Measurements from ENCODE around the gene SLC10A3. TPM values are rescaled to one million over a fixed set of nuclear protein-coding genes. Genes with fewer than 3 reads are reported as not detected.

Gene SLC10A3
- total RNA-seq: 10 to 100 TPM; 11.6 to 19.8 (median 16.5) TPM

DNA sequence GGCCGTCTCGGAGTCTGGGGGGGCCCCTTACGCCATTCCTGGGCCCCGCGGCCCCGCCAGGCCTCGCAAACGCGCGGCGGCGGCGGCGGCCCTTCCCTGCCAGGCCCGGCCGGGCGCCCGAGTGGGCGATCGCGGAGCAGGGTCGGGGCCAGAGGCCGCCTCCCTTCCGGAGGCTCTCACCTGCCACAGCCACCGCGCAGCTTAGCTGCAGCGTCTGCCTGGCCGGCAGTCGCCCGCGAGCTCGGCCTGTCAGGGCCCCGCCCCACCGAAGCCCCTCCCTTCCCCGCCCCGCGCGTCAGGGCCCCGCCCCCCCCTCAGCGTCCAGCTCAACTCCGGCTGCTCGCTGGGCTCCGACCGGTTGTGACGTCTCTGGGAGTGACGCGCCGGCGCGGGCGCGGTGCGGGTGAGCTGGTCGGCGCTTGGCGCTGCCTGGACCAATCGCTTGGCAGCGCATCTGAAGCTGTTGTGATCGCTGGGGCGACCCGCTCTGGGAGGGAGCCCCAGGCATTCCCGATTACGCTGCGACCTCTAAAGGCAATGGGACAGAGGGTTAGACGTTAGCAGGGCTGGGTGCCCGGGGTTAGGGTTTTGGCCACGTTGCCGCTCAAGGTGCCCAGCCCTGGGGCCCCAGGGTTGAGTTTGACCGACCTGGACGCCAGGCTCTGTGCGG is at the start of gene SLC10A3:
SLC10A3 (minus strand) TSS at position 216 of the 670 bp plus-strand sequence. CDS start 1,689 bp downstream, outside the sequence.
- no peaks in the 10 kb centered on the region for H3K27me3 ChIP-seq
- DNase-seq: peak; percentile 87 to 96 (median 93)
- TF ChIP-seq CTCF (IDR thresholded peaks at IDR 0.05) (peak in 1 of 6 experiments; percentile 8), POLR2A (IDR thresholded peaks at IDR 0.05) (peak; percentile 79 to 83)

DNA sequence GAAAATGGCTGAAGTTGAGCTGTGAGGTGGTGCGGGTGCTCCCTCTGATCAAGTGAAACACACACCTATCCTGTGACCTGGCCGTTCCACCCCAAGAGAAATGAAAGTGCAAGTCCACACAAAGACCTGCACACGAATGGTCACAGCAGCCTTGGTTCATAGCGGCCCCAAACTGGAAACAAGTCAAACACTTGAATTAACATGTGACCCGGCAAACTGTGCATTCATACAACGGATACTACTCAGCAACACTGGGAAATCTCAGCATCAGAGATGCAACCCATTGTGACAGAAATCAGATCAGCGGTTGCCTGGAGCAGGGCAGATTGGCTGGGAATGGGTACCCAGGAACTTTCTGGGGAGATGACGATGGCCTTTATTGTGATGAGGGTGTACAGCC is 48.6 kb upstream of the SLC10A3 start:
- H3K27me3 ChIP-seq: no peaks in the 10 kb centered on the region
- no peak overlapping the region for H3K27ac ChIP-seq

More for the DNA sequence above, at the start of gene SLC10A3:
- peaks cover 0 to 8% (median 4%) of the 10 kb centered on the region in 4 donors for H3K4me1 ChIP-seq
- peak within 1 kb of the TSS; percentile 93 to 97 (median 96) for H3K27ac ChIP-seq
- no peaks in the 10 kb centered on the region for H3K9me3 ChIP-seq
- H3K4me3 ChIP-seq: peak within 1 kb of the TSS; percentile 61 to 83 (median 66)
- no peaks in the 10 kb centered on the region for H3K36me3 ChIP-seq

DNA sequence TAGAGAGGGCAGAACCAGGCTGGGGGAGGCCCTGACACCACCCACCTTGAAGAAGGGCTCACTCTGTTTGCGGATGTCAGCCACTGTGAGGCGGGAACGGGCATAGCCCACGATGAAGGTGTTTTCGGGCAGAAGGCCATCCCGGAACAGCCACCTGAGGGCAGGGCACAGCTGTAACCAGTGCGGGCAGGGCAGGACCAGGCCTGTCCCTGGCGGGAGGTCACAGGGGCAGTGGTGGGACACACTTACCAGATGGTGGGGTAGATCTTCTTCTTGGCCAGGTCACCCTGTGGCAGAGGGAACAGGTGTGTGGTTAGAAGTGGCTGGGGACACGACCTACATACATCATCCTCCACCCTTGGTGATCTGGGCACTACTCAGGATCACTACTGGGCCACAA is 45.5 kb upstream of the SLC10A3 start:
- no peak for DNase-seq
- Histone ChIP-seq H3K36me3 (peaks cover 0 to 14% (median 0%) of the 10 kb centered on the region in 3 donors), H3K9me3 (no peaks in the 10 kb centered on the region), H3K27me3 (no peaks in the 10 kb centered on the region), H3K4me1 (peaks cover 0 to 6% (median 2%) of the 10 kb centered on the region in 4 donors), H3K27ac (no peak overlapping the region), H3K4me3 (no peak overlapping the region)
- TF ChIP-seq CTCF (IDR thresholded peaks at IDR 0.05) (no peak), POLR2A (IDR thresholded peaks at IDR 0.05) (no peak)

More for the DNA sequence above, 48.6 kb upstream of the SLC10A3 start:
- Histone ChIP-seq H3K4me1 (peaks cover 0 to 10% (median 3%) of the 10 kb centered on the region in 4 donors), H3K36me3 (peaks cover 0 to 4% (median 0%) of the 10 kb centered on the region in 3 donors), H3K9me3 (no peaks in the 10 kb centered on the region), H3K4me3 (no peak overlapping the region)
- no peak for DNase-seq
- TF ChIP-seq POLR2A (IDR thresholded peaks at IDR 0.05) (no peak), CTCF (IDR thresholded peaks at IDR 0.05) (no peak)

DNA sequence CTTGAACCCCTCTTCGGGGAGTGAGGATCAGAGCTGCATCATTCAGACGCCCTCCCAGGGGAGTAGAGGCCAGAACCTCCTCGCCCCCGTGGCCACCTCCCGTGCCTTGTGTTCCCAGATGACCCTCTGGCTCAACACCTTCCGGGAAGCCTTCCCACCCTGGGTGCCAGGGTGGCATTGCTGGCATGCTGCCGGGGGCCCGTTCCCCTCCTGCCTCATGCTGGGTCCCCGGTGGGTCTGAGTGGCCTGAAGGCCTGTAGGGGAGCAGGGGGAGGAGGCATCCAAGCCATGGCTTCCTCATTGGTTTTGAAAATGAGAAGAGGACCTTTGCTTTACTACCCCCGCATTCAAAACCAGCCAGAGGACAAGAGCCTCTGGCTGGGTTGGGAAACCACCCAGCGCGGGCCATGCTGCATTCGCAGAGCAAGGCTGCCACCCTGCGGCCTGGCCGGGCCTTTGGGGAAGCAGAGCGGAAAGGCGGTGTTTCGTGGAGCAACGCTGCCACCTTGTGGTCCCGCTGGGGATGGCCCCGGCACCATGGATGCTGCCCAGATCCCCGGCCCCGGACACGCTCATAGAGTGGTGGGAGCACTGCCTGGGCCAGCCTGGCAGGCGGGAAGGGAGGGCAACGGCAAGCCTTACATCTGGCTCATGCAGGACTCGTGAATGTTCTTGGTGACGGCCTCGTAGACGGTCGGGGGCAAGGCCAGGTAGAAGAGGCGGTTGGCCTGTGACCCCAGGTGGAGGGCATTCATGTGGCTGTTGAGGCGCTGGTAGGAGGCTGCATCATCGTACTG is 44.3 kb upstream of the SLC10A3 start:
- Histone ChIP-seq H3K36me3 (peaks cover 0 to 14% (median 0%) of the 10 kb centered on the region in 3 donors), H3K27ac (peak overlapping the region in 1 of 4 donors; percentile 32), H3K4me3 (no peak overlapping the region), H3K9me3 (no peaks in the 10 kb centered on the region), H3K27me3 (no peaks in the 10 kb centered on the region), H3K4me1 (peaks cover 0 to 6% (median 2%) of the 10 kb centered on the region in 4 donors)
- TF ChIP-seq POLR2A (IDR thresholded peaks at IDR 0.05) (peak in 1 of 2 donors; percentile 36), CTCF (IDR thresholded peaks at IDR 0.05) (peak; percentile 89 to 100 (median 99))
- peak; percentile 88 to 94 (median 89) for DNase-seq

GRCh38 chrX:154532690-154533089 is 42.3 kb upstream of the SLC10A3 start:
- Histone ChIP-seq H3K4me1 (peaks cover 0 to 6% (median 2%) of the 10 kb centered on the region in 4 donors), H3K4me3 (no peak overlapping the region), H3K27me3 (no peaks in the 10 kb centered on the region), H3K36me3 (peaks cover 0 to 14% (median 0%) of the 10 kb centered on the region in 3 donors), H3K27ac (no peak overlapping the region), H3K9me3 (no peaks in the 10 kb centered on the region)
- no peak for TF ChIP-seq POLR2A (IDR thresholded peaks at IDR 0.05)
- no peak for TF ChIP-seq CTCF (IDR thresholded peaks at IDR 0.05)
- DNase-seq: no peak
